Measurements from ENCODE around the gene ANKRD13D. TPM values are rescaled to one million over a fixed set of nuclear protein-coding genes. Genes with fewer than 3 reads are reported as not detected.
"Not testable (repeated sequence)": the region's sequence is repeated elsewhere in the genome, so short reads cannot be mapped to it uniquely, and the experiment has no call there.

The ANKRD13D gene
- polyA plus RNA-seq, 1 experiment: 30.7 TPM

DNA sequence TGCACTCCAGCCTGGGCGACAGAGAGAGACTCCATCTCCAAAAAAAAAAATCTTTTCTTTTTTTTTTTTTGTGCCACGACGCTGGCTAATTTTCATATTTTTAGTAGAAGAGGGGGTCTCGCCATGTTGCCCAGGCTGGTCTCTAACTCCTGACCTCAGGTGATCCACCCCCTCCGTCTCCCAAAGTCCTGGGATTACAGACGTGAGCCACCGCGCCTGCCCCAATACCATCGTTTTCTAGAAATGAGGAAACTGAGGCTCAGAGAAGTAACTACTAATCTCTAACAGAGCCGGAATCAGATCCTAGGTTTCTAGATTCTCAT lies 27.7 kb downstream of the ANKRD13D start:
- Histone ChIP-seq H3K4me3 (ENCODE audit: low read depth, low read length) (peak overlapping the region; percentile 83), H3K27me3 (ENCODE audit: control insufficient read depth, insufficient read depth, low read length) (no peaks in the 10 kb centered on the region), H3K36me3 (ENCODE audit: control insufficient read depth, insufficient read depth, low read length) (no peaks in the 10 kb centered on the region)
- CTCF ChIA-PET: interaction anchor here (0.7 to 11.2 kb wide), 38 partner anchors 9 to 1053 kb away, joined by 3 to 133 read pairs (median 8); partner anchors contain the start of genes ANKRD13D, GRK2, POLD4 and RAD9A
- TF ChIP-seq, protein P1, sequence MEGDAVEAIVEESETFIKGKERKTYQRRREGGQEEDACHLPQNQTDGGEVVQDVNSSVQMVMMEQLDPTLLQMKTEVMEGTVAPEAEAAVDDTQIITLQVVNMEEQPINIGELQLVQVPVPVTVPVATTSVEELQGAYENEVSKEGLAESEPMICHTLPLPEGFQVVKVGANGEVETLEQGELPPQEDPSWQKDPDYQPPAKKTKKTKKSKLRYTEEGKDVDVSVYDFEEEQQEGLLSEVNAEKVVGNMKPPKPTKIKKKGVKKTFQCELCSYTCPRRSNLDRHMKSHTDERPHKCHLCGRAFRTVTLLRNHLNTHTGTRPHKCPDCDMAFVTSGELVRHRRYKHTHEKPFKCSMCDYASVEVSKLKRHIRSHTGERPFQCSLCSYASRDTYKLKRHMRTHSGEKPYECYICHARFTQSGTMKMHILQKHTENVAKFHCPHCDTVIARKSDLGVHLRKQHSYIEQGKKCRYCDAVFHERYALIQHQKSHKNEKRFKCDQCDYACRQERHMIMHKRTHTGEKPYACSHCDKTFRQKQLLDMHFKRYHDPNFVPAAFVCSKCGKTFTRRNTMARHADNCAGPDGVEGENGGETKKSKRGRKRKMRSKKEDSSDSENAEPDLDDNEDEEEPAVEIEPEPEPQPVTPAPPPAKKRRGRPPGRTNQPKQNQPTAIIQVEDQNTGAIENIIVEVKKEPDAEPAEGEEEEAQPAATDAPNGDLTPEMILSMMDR (IDR thresholded peaks at IDR 0.05; ENCODE audit: insufficient read depth, low read depth, low read length): no peak
- DNase-seq (ENCODE audit: low read depth): no peak
- POLR2A ChIA-PET: interaction anchor here (0.6 to 1.0 kb wide), 3 partner anchors 13 to 57 kb away, joined by 3 to 6 read pairs (median 3); partner anchors contain the start of genes CLCF1 and SSH3

DNA sequence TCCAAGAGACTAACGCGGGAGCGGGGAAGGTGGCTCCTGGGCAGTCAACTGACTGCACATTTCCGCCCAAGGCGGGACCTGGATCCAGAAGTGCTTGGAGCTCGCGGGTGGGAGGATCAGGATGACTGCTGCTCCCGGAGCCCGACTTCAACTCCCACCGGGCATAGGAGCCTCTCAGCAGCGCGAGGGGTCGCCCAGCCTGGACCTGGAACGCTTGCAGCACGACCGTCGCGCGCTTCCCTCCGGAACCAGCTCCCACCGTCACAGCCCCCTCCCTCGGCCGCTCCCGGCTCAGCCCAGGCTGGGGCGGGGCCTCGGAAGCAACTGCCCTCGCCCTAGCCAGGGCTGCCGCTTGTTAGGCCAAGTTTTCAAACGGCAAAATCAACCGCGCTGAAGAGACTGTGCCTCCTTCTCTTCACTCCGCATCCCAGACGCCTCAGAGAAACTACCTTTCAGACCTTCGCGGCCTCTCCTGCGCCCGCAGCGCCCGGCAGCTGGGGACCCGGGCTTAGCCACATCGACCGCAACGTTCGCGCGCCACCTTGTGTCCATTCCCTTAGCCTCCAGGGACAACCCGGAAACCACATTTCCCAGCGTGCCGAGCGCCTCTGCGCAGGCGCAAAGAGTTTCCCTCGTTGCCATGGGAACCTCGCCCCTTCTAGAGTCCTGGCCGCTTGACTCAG lies 28.2 kb downstream of the ANKRD13D start:
- H3K4me3 ChIP-seq (ENCODE audit: low read depth, low read length): peak overlapping the region; percentile 83
- H3K36me3 ChIP-seq (ENCODE audit: control insufficient read depth, insufficient read depth, low read length): no peaks in the 10 kb centered on the region
- CTCF ChIA-PET: interaction anchor here (0.6 to 11.2 kb wide), 43 partner anchors 9 to 1054 kb away, joined by 3 to 133 read pairs (median 5); partner anchors contain the start of genes ANKRD13D, GRK2, POLD4 and RAD9A
- TF ChIP-seq, protein P1 (IDR thresholded peaks at IDR 0.05; ENCODE audit: insufficient read depth, low read depth, low read length): peak; percentile 93
- no peaks in the 10 kb centered on the region for H3K27me3 ChIP-seq (ENCODE audit: control insufficient read depth, insufficient read depth, low read length)
- peak; percentile 55 for DNase-seq (ENCODE audit: low read depth)
- POLR2A ChIA-PET: interaction anchor here (0.6 to 1.0 kb wide), 3 partner anchors 14 to 56 kb away, joined by 3 to 6 read pairs (median 3); partner anchors contain the start of genes CLCF1 and SSH3

DNA sequence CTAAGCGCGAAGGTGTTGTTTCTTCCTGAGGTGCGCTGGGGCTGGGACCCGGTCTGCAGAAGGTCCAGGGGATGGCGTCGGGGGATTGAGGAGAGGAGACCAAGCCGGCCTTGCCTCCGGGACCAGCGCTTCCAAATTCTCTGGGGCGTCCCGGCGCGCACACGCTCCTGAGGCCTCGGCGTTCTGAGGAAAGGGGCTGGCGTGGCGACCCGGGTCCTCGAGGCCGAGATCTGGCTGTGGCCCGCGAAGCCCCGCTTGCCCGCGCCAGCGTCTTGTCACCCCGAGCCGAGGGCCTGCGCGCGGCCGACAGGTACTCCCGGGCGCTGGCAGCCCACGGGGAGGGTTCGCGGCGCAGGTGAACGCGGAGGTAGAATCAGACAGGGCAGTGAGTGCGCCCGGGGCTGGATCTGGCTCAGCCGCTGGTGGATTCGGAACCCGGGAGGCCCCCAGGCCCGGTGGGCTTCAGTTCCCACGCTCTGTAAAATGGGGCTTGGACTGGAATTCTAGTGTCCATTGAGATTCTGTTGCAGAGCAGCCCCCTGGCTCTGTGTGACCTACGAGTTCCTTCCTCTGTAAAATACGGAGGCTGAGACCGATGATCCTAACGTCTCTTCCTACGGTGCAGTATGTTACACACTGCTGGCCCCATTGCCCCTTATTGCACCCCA lies 28.9 kb downstream of the ANKRD13D start:
- Histone ChIP-seq H3K36me3 (ENCODE audit: control insufficient read depth, insufficient read depth, low read length) (no peaks in the 10 kb centered on the region), H3K4me3 (ENCODE audit: low read depth, low read length) (peak overlapping the region; percentile 83), H3K27me3 (ENCODE audit: control insufficient read depth, insufficient read depth, low read length) (no peaks in the 10 kb centered on the region)
- ChIA-PET POLR2A (interaction anchor here (1.0 kb wide), 1 partner anchor 15 kb away, joined by 3 read pairs; the partner anchor contains the start of gene SSH3), CTCF (interaction anchor here (0.6 to 11.2 kb wide), 39 partner anchors 8 to 951 kb away, joined by 3 to 133 read pairs (median 8); partner anchors contain the start of genes ANKRD13D, GRK2, POLD4 and RAD9A)
- no peak for DNase-seq (ENCODE audit: low read depth)
- TF ChIP-seq, protein P1 (IDR thresholded peaks at IDR 0.05; ENCODE audit: insufficient read depth, low read depth, low read length): no peak

DNA sequence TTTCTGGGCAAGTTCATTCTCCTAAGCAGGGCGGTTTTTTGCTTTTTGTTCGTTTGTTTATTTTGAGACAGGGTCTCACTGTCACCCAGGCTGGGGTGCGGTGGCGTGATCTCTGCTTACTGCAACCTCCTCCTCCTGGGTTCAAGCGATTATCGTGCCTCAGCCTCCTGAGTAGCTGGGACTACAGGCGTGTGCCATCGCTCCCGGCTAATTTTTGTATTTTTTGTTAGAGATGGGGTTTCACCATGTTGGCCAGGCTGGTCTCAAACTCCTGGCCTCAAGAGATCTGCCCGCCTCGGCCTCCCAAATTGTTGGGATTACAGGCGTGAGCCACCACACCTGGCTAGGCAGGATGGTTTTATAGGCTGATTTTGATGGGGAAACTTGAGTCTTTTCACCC lies 29.8 kb downstream of the ANKRD13D start:
- DNase-seq (ENCODE audit: low read depth); H3K27me3 ChIP-seq (ENCODE audit: control insufficient read depth, insufficient read depth, low read length); H3K4me3 ChIP-seq (ENCODE audit: low read depth, low read length); H3K36me3 ChIP-seq (ENCODE audit: control insufficient read depth, insufficient read depth, low read length); POLR2A ChIA-PET: not testable (repeated sequence)
- CTCF ChIA-PET: interaction anchor here (0.6 to 11.2 kb wide), 5 partner anchors 28 to 327 kb away, joined by 4 to 133 read pairs (median 33); no protein-coding TSS in a partner anchor

DNA sequence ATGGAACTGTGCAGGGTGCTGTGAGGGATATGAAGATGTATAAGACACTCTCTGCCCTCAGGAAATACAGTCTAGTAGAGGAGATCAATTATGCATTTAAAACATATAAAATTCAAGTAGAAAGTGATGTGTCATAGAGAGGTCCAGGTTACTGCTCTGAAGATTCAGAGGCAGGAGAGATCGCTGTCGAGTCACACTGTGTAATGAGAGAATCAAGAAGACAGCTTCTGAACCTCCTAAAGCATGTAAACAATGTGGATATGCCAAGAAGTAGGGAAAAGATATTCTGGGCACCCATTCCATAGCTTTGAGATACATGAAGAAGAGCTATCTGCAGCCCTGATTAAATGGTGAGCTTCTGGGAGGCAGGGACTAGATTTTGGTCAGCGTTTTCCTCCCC lies 30.9 kb downstream of the ANKRD13D start:
- H3K36me3 ChIP-seq (ENCODE audit: control insufficient read depth, insufficient read depth, low read length): no peaks in the 10 kb centered on the region
- CTCF ChIA-PET: interaction anchor here (0.8 to 11.2 kb wide), 6 partner anchors 15 to 62 kb away, joined by 3 to 133 read pairs (median 18); partner anchors contain the start of gene POLD4
- POLR2A ChIA-PET: no interaction called here
- H3K4me3 ChIP-seq (ENCODE audit: low read depth, low read length): no peak overlapping the region
- TF ChIP-seq, protein P1 (IDR thresholded peaks at IDR 0.05; ENCODE audit: insufficient read depth, low read depth, low read length): no peak
- H3K27me3 ChIP-seq (ENCODE audit: control insufficient read depth, insufficient read depth, low read length): no peaks in the 10 kb centered on the region
- DNase-seq (ENCODE audit: low read depth): no peak
